T-cell (primary cell): ENCODE data around the gene SZRD1. TPM values are rescaled to one million over a fixed set of nuclear protein-coding genes. Genes with fewer than 3 reads are reported as not detected.

Source experiments
- ATAC-seq, 4 experiments: fragments of 200-7000 bp in 3 of 4; fragments of 150-1000 bp in 1 of 4; cut with Tn5 transposase; replicated peaks in 1 of 4; 1 replicate in 3 of 4; 2 replicates in 1 of 4; pipeline ENCODE4 v1.10.0; 2021; ENCODE audit warnings: moderate library complexity in 3 of 4, mild to moderate bottlenecking in 2 of 4, moderate number of reproducible peaks in 1 of 4
- CTCF ChIA-PET, 2 donors: fragments of 300-600 bp; sonication (Branson Sonifier 250); formaldehyde crosslinking; loops; one replicate each; lab custom pipeline; 2022; ENCODE audit warnings: antibody characterized with exemption in 2 of 2; lab: Charles Lee
- POLR2A ChIA-PET, 2 donors: fragments of 300-600 bp; sonication (Branson Sonifier 250); formaldehyde crosslinking; loops; one replicate each; lab custom pipeline; 2022; ENCODE audit warnings: antibody characterized with exemption in 2 of 2; lab: Charles Lee
- DNase-seq, 35 experiments: peaks; one replicate each; pipeline versions ENCODE4 v3.0.0 to v3.0.0-alpha.2; 2013 to 2023
- H3K27ac ChIP-seq: one replicate; pipeline ENCODE4 v1.5.1; 2013; ENCODE audit warnings: low read length
- H3K27me3 ChIP-seq, 2 experiments: replicated peaks in 1 of 2; 1 replicate in 1 of 2; 2 replicates in 1 of 2; pipeline versions ENCODE4 v1.6.1 to v1.7.0; 2013; ENCODE audit warnings: low read length in 1 of 2, mixed read lengths in 1 of 2; ENCODE audit not compliant: control insufficient read depth in 2 of 2, insufficient read depth in 2 of 2; ENCODE audit errors: extremely low read depth in 1 of 2
- H3K36me3 ChIP-seq, 2 donors: 1 replicate in 1 of 2; 2 replicates in 1 of 2; pipeline versions ENCODE4 v1.6.1 to v1.7.0; 2013; ENCODE audit warnings: low read length in 1 of 2; ENCODE audit not compliant: control insufficient read depth in 2 of 2, insufficient read depth in 1 of 2; ENCODE audit errors: extremely low read depth in 1 of 2
- H3K4me1 ChIP-seq, 2 experiments: 1 replicate in 1 of 2; 2 replicates in 1 of 2; pipeline versions ENCODE4 v1.6.1 to v1.7.0; 2013; ENCODE audit warnings: low read length in 2 of 2, mixed read lengths in 1 of 2; ENCODE audit not compliant: insufficient read depth in 2 of 2, control insufficient read depth in 1 of 2; ENCODE audit errors: extremely low read depth in 1 of 2
- H3K4me3 ChIP-seq, 2 donors: 1 replicate in 1 of 2; 2 replicates in 1 of 2; pipeline versions ENCODE4 v1.5.1 to v1.7.0; 2013; ENCODE audit warnings: mild to moderate bottlenecking in 2 of 2, low read length in 1 of 2, moderate library complexity in 1 of 2; ENCODE audit not compliant: control insufficient read depth in 1 of 2; ENCODE audit errors: extremely low read depth in 1 of 2
- H3K9me3 ChIP-seq: 2 replicates; pipeline ENCODE4 v1.7.0; 2013
- H3K27ac Mint-ChIP-seq, 2 donors: one replicate each; pipeline ENCODE4 v1.8.0; 2020 to 2021; ENCODE audit warnings: mild to moderate bottlenecking in 2 of 2, mixed read lengths in 2 of 2
- H3K27me3 Mint-ChIP-seq, 2 donors: one replicate each; pipeline ENCODE4 v1.8.0; 2021 to 2022; ENCODE audit warnings: mixed read lengths in 2 of 2
- H3K36me3 Mint-ChIP-seq: one replicate; pipeline ENCODE4 v1.8.0; 2021; ENCODE audit warnings: mixed read lengths
- H3K4me1 Mint-ChIP-seq, 3 donors: one replicate each; pipeline ENCODE4 v1.8.0; 2020 to 2022; ENCODE audit warnings: mixed read lengths in 3 of 3, mild to moderate bottlenecking in 1 of 3
- H3K4me3 Mint-ChIP-seq, 3 donors: one replicate each; pipeline ENCODE4 v1.8.0; 2020 to 2022; ENCODE audit warnings: mild to moderate bottlenecking in 3 of 3, mixed read lengths in 3 of 3, moderate library complexity in 3 of 3
- H3K9me3 Mint-ChIP-seq, 3 donors: one replicate each; pipeline ENCODE4 v1.8.0; 2020 to 2022; ENCODE audit warnings: mixed read lengths in 3 of 3
- WGBS: methylation state at CpG from one replicate; pipeline ENCODE4 v1.1.5; 2013; ENCODE audit warnings: missing lambda C conversion rate; ENCODE audit not compliant: insufficient coverage; 5-methylcytosine and 5-hydroxymethylcytosine counted together
- total RNA-seq, 35 experiments: library from RNA in 6 of 35; stranded (reverse) in 6 of 35; fragments of 120-200 nt in 1 of 35; gene quantifications; one replicate each; pipeline versions ENCODE4 v1.2.1 to v1.2.4 and lab custom pipeline; 2013 to 2026

Gene SZRD1
- total RNA-seq, 5 donors from 2014 or later (not counting 1 experiment from before 2014, with no cell fraction given) = 87.2 to 122 (median 106) TPM

DNA sequence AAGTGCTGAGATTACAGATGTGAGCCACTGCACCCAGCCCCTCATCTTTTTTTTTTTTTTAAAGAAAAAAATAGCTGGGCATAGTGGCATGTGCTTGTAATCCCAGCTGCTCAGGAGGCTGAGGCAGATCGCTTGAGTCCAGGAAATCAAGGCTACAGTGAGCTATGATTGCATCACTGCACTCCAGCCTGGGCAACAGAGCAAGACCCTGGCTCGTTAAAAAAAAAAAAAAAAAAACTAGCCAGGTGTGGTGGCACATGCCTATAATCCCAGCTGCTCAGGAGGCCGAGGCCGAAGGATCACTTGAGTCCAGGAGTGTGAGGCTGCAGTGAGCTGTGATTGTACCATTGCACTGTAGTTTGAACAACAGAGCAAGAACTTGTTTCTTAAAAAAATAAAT is 13.8 kb downstream of the SZRD1 start:
- POLR2A ChIA-PET = interaction anchor here (0.6 to 0.7 kb wide), 3 partner anchors 13 to 31 kb away, joined by 3 to 5 read pairs (median 4); no protein-coding TSS in a partner anchor
- no peak overlapping the region for H3K27ac Mint-ChIP-seq

DNA sequence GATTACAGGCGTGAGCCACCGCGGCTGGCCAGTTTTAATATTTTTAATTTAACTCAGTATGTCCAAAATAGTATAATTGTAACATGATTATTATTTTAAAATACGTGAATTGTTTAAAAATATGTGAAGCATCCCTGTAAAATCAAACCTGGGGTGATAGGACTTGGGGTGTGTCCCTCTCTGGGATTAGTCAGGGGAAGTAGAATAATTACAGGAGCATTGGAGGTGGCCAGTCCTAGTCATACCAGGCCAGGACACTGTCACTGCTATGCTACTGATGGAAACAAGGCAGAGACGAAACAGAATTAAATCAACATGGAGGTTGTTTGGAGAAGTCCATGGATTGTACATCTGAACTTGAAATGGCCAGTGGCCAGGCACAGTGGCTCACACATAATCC is 16.8 kb downstream of the SZRD1 start:
- Mint-ChIP-seq H3K9me3 (no peaks in the 10 kb centered on the region), H3K27me3 (no peaks in the 10 kb centered on the region), H3K36me3 (peaks cover 10% of the 10 kb centered on the region), H3K4me3 (peak overlapping the region in 1 of 3 donors; percentile 73), H3K4me1 (peaks cover 67 to 75% (median 69%) of the 10 kb centered on the region in 3 donors), H3K27ac (peak overlapping the region; percentile 57 to 83)
- DNase-seq (no peak), ATAC-seq (no peak)
- ChIA-PET POLR2A (no interaction called here), CTCF (no interaction called here)
- Histone ChIP-seq H3K4me1 (peaks cover 28 to 68% of the 10 kb centered on the region in 2 experiments), H3K27me3 (no peaks in the 10 kb centered on the region), H3K4me3 (no peak overlapping the region), H3K27ac (no peak overlapping the region), H3K9me3 (no peaks in the 10 kb centered on the region), H3K36me3 (peaks cover 2 to 5% of the 10 kb centered on the region in 2 donors)
- no CpG with 5 or more reads among the region's 5 CpGs for WGBS

More for the DNA sequence above, 13.8 kb downstream of the SZRD1 start:
- no peaks in the 10 kb centered on the region for H3K27me3 ChIP-seq
- no peaks in the 10 kb centered on the region for H3K27me3 Mint-ChIP-seq
- peaks cover 10% of the 10 kb centered on the region for H3K36me3 Mint-ChIP-seq
- CTCF ChIA-PET = interaction anchor here in 1 of 2 donors (0.6 kb wide), 1 partner anchor 11 kb away, joined by 3 read pairs; no protein-coding TSS in a partner anchor
- H3K4me3 Mint-ChIP-seq = no peak overlapping the region
- no peaks in the 10 kb centered on the region for H3K9me3 Mint-ChIP-seq
- H3K36me3 ChIP-seq = peaks cover 2 to 4% of the 10 kb centered on the region in 2 donors
- peaks cover 70 to 81% (median 71%) of the 10 kb centered on the region in 3 donors for H3K4me1 Mint-ChIP-seq
- 97% methylated on average over 4 of the region's 4 CpGs for WGBS
- DNase-seq (no peak), ATAC-seq (no peak)
- H3K9me3 ChIP-seq = no peaks in the 10 kb centered on the region
- H3K4me1 ChIP-seq = peaks cover 20 to 72% of the 10 kb centered on the region in 2 experiments
- H3K4me3 ChIP-seq = no peak overlapping the region
- no peak overlapping the region for H3K27ac ChIP-seq

DNA sequence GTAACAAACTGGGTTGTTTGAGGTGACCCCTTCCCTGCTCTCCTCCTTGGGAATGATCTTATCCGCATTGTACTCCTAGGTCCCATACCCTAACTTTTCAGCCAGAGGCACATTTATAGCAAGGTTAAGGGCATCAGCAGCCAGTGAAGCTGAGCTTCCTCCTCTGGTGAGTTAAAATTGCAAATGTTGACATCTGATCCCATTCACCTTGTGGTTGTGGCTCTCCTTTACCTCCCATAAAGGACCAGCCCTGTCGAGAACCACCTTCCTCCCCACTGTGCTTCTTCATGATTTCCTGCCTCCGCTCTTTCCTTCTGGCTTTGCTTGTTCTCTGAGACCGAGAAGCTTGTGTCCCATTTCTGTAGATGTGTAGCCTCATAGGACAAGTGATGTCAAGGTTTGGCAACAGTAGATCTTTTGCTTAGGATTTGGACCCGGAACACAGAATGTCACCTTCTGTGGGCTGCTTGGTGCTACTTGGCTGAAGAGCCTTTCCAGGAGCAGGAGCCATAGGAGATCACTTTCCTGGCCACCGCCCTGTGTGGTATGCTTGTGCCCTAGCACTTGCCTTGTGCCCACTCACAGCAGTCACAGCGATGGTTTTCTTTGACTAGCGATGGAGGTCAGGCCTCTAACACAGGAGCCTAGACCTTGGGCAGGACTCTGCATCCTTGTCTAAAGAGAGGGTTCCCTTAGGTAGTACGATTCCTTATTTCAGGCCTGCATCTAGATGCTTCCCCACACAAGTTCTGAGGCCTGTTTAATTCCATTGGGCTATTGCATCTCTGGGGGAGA is 18.8 kb downstream of the SZRD1 start:
- DNase-seq = no peak
- Histone ChIP-seq H3K27me3 (no peaks in the 10 kb centered on the region), H3K27ac (peak overlapping the region; percentile 44), H3K9me3 (no peaks in the 10 kb centered on the region), H3K4me1 (peaks cover 28 to 70% of the 10 kb centered on the region in 2 experiments), H3K4me3 (no peak overlapping the region), H3K36me3 (peaks cover 0 to 3% of the 10 kb centered on the region in 2 donors)
- Mint-ChIP-seq H3K27me3 (no peaks in the 10 kb centered on the region), H3K36me3 (peaks cover 10% of the 10 kb centered on the region), H3K9me3 (no peaks in the 10 kb centered on the region), H3K4me1 (peaks cover 72 to 75% (median 73%) of the 10 kb centered on the region in 3 donors), H3K27ac (peak overlapping the region; percentile 60 to 90), H3K4me3 (peak overlapping the region; percentile 63 to 74 (median 73))
- ChIA-PET CTCF (interaction anchor here in 1 of 2 donors (0.6 kb wide), 2 partner anchors 20 to 1019 kb away, joined by 3 read pairs; no protein-coding TSS in a partner anchor), POLR2A (interaction anchor here in 1 of 2 donors (0.6 kb wide), 1 partner anchor 11 kb away, joined by 3 read pairs; no protein-coding TSS in a partner anchor)
- ATAC-seq = peak in 3 of 4 experiments; percentile 11 to 36 (median 25)
- 98% methylated on average over 6 of the region's 9 CpGs for WGBS

GRCh38 chr1:16386454-16387113 is 19.5 kb downstream of the SZRD1 start:
- Histone ChIP-seq H3K4me1 (peaks cover 28 to 73% of the 10 kb centered on the region in 2 experiments), H3K4me3 (peak overlapping the region in 1 of 2 donors; percentile 21), H3K9me3 (no peaks in the 10 kb centered on the region), H3K27ac (peak overlapping the region; percentile 22), H3K36me3 (peaks cover 0 to 3% of the 10 kb centered on the region in 2 donors), H3K27me3 (no peaks in the 10 kb centered on the region)
- H3K9me3 Mint-ChIP-seq = no peaks in the 10 kb centered on the region
- peaks cover 10% of the 10 kb centered on the region for H3K36me3 Mint-ChIP-seq
- H3K27me3 Mint-ChIP-seq = no peaks in the 10 kb centered on the region
- peak overlapping the region; percentile 58 to 90 for H3K27ac Mint-ChIP-seq
- H3K4me1 Mint-ChIP-seq = peaks cover 73 to 82% (median 80%) of the 10 kb centered on the region in 3 donors
- ChIA-PET CTCF (interaction anchor here in 1 of 2 donors (0.5 to 0.6 kb wide), 2 partner anchors 21 to 31 kb away, joined by 3 to 7 read pairs; no protein-coding TSS in a partner anchor), POLR2A (interaction anchor here (0.6 to 1.0 kb wide), 2 partner anchors 12 kb away, joined by 3 read pairs; no protein-coding TSS in a partner anchor)
- DNase-seq = peak in 1 of 35 experiments; percentile 32
- ATAC-seq = peak in 3 of 4 experiments; percentile 43 to 78 (median 43)
- 76% methylated on average over 4 of the region's 5 CpGs for WGBS
- H3K4me3 Mint-ChIP-seq = peak overlapping the region; percentile 63 to 74 (median 73)

DNA sequence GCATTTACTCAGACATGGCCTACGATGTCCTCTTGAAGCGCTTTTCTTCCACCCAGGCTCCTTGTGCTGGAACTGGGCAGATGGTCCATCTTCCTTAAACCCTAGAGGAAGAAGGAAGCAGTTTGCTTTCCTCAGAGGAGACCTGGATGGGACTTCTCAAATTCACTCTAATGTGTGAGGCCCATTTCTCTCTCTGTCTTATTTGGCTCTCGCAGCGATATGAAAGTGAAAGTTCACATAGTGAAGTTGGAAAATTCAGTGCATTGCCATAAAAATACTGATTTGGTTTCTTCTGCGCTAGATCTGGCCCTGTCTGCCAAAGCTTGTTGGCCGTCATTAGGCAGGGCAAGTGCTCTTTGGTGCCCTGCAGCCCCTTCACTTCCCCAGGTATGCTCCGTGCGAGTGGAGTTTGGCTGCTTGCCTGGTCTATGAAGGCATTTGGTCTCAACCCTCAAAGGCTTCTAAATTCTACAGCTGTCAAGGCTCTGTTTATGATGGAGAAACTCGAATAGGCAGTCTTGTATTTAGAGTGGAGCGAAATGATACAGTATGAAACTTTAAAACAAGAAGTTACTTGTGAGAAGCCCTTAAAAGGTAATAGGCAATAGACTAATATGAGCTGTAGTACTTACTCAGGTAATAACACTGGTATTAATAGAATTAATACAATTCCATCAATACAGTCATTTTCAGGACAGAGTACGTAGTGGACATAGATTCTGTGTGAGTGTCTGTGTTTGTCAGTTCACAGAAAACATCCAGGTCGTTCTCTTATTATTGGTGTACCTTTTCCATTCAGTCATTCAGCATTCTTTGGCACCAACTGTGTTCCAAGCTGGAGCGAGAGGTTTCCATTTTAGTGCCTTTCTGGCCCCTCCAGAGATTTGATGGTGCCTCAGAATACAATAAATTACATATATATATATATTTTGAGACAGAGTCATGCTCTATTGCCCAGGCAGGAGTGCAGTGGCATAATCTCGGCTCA is 20.5 kb downstream of the SZRD1 start:
- ChIA-PET CTCF (interaction anchor here in 1 of 2 donors (0.6 to 0.7 kb wide), 2 partner anchors 26 to 60 kb away, joined by 7 to 12 read pairs; no protein-coding TSS in a partner anchor), POLR2A (interaction anchor here in 1 of 2 donors (1.0 kb wide), 1 partner anchor 13 kb away, joined by 3 read pairs; no protein-coding TSS in a partner anchor)
- Mint-ChIP-seq H3K27me3 (no peaks in the 10 kb centered on the region), H3K27ac (peak overlapping the region; percentile 81 to 90), H3K4me1 (peaks cover 74 to 86% (median 85%) of the 10 kb centered on the region in 3 donors), H3K36me3 (peaks cover 12% of the 10 kb centered on the region), H3K4me3 (peak overlapping the region; percentile 73 to 82 (median 74)), H3K9me3 (no peaks in the 10 kb centered on the region)
- Histone ChIP-seq H3K36me3 (peaks cover 0 to 6% of the 10 kb centered on the region in 2 donors), H3K4me1 (peaks cover 28 to 74% of the 10 kb centered on the region in 2 experiments), H3K27ac (peak overlapping the region; percentile 22), H3K9me3 (no peaks in the 10 kb centered on the region), H3K27me3 (no peaks in the 10 kb centered on the region), H3K4me3 (peak overlapping the region in 1 of 2 donors; percentile 21)
- DNase-seq (peak in 1 of 35 experiments; percentile 37), ATAC-seq (peak in 2 of 4 experiments; percentile 33 to 44)
- WGBS = 16% methylated on average over 3 of the region's 14 CpGs
